GM18951 (cell line): ENCODE data around the gene GOT1.

Source experiments
- POLR2A ChIP-seq: IDR thresholded peaks from 4 replicates; pipeline ENCODE4 v1.6.1; 2011; ENCODE audit warnings: mild to moderate bottlenecking; ENCODE audit not compliant: insufficient read length, insufficient read depth; ENCODE audit errors: extremely low read depth
- in situ Hi-C: fragments of 300-500 bp; cut with MboI; formaldehyde crosslinking; loops from one replicate; pipeline ENCODE4 v1.12.0; 2022; ENCODE audit warnings: low sequenced_read_pairs, mixed read lengths, inconsistent platforms; ENCODE audit not compliant: unreplicated experiment

Gene GOT1

GRCh38 chr10:99406149-99406548 lies 24.3 kb downstream of the GOT1 start:
- in situ Hi-C loops: no loop called here
- TF ChIP-seq POLR2A: no peak

- in situ Hi-C loops: no loop called here
- no peak for TF ChIP-seq POLR2A
These were observed 26.8 kb downstream of the GOT1 start for GRCh38 chr10:99403674-99404073.

GRCh38 chr10:99399664-99400063 lies 30.8 kb downstream of the GOT1 start:
- in situ Hi-C loops: loop anchor here (10.0 kb wide), 1 partner anchor 215 kb away; no protein-coding TSS in a partner anchor
- TF ChIP-seq POLR2A: no peak

GRCh38 chr10:99396471-99396870 lies 34.0 kb downstream of the GOT1 start:
- in situ Hi-C loops: loop anchor here (10.0 kb wide), 1 partner anchor 218 kb away; no protein-coding TSS in a partner anchor

GRCh38 chr10:99395750-99396445 lies 34.5 kb downstream of the GOT1 start:
- in situ Hi-C loops: loop anchor here (10.0 kb wide), 1 partner anchor 219 kb away; no protein-coding TSS in a partner anchor
- TF ChIP-seq POLR2A: no peak

More at GRCh38 chr10:99396471-99396870, 34.0 kb downstream of the GOT1 start:
- TF ChIP-seq POLR2A: no peak

- in situ Hi-C loops: loop anchor here (10.0 kb wide), 1 partner anchor 220 kb away; no protein-coding TSS in a partner anchor
- no peak for TF ChIP-seq POLR2A
These were observed 35.5 kb downstream of the GOT1 start for GRCh38 chr10:99394761-99395386.

GRCh38 chr10:99394256-99394655 lies 36.2 kb downstream of the GOT1 start:
- in situ Hi-C loops: loop anchor here (10.0 kb wide), 1 partner anchor 221 kb away; no protein-coding TSS in a partner anchor
- no peak for TF ChIP-seq POLR2A

GRCh38 chr10:99393683-99394082 lies 36.7 kb downstream of the GOT1 start:
- in situ Hi-C loops: loop anchor here (10.0 kb wide), 1 partner anchor 221 kb away; no protein-coding TSS in a partner anchor
- no peak for TF ChIP-seq POLR2A

- no peak for TF ChIP-seq POLR2A
- in situ Hi-C loops: loop anchor here (10.0 kb wide), 1 partner anchor 222 kb away; no protein-coding TSS in a partner anchor
These were observed 37.4 kb downstream of the GOT1 start for GRCh38 chr10:99393036-99393435.

GRCh38 chr10:99391346-99391745 lies 39.1 kb downstream of the GOT1 start:
- no peak for TF ChIP-seq POLR2A
- in situ Hi-C loops: loop anchor here (10.0 kb wide), 1 partner anchor 223 kb away; no protein-coding TSS in a partner anchor

GRCh38 chr10:99389729-99390480 lies 40.5 kb downstream of the GOT1 start:
- in situ Hi-C loops: loop anchor here (10.0 kb wide), 1 partner anchor 225 kb away; no protein-coding TSS in a partner anchor
- TF ChIP-seq POLR2A: no peak

GRCh38 chr10:99387541-99387940 lies 42.9 kb downstream of the GOT1 start:
- no peak for TF ChIP-seq POLR2A
- in situ Hi-C loops: no loop called here

- in situ Hi-C loops: no loop called here
- TF ChIP-seq POLR2A: no peak
These were observed 43.4 kb downstream of the GOT1 start for GRCh38 chr10:99387071-99387470.
